ENCODE measurements around the gene KLHL18.
"Not testable (repeated sequence)": the region's sequence is repeated elsewhere in the genome, so short reads cannot be mapped to it uniquely, and the experiment has no call there.

The KLHL18 gene

DNA sequence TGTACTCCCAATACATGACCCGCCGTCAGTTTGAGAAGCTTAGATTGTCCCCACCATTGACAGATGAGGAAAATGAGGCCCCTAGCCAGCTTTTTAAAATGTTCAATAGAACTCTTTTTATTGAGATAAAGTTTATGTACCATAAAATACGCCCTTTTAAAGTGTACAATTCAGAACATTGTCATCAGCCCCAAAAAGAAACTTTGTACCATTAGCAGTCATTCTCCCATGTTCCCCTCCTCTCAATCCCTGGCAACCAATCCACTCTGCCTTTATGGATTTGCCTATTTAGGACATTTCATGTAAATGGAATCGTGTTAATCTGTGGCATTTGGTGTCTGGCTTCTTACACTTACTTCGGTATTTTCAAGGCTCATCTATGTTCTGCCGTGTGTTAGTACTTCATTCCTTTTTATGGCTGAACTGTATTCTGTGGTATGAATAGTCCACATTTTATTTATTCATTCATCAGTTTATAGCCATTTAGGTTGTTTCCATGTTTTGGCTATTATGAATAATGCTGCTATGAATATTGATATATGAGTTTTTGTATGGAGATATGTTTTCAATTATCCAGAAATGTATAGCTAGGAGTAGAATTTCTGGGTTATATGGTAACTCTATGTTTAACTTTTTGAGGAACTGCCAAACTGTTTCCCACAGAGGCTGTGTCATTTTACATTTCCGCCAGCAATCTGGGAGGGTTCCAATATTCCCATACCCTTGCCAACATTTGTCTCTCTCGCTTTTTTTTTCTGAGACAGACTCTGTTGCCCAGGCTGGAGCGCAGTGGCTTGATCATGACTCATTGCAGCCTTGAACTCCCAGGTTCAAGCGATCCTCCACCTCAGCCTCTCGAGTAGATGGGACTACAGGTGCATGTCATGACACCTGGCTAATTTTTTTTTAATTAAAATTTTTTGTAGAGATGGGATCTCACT lies 82.7 kb downstream of the KLHL18 start:
- Histone ChIP-seq H3K27ac (peak overlapping the region in 1 of 2 donors; percentile 40), H3K4me3 (no peak overlapping the region)
- TF ChIP-seq, protein P1, sequence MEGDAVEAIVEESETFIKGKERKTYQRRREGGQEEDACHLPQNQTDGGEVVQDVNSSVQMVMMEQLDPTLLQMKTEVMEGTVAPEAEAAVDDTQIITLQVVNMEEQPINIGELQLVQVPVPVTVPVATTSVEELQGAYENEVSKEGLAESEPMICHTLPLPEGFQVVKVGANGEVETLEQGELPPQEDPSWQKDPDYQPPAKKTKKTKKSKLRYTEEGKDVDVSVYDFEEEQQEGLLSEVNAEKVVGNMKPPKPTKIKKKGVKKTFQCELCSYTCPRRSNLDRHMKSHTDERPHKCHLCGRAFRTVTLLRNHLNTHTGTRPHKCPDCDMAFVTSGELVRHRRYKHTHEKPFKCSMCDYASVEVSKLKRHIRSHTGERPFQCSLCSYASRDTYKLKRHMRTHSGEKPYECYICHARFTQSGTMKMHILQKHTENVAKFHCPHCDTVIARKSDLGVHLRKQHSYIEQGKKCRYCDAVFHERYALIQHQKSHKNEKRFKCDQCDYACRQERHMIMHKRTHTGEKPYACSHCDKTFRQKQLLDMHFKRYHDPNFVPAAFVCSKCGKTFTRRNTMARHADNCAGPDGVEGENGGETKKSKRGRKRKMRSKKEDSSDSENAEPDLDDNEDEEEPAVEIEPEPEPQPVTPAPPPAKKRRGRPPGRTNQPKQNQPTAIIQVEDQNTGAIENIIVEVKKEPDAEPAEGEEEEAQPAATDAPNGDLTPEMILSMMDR (IDR thresholded peaks at IDR 0.05): no peak
- DNase-seq (ENCODE audit: low spot score): no peak

DNA sequence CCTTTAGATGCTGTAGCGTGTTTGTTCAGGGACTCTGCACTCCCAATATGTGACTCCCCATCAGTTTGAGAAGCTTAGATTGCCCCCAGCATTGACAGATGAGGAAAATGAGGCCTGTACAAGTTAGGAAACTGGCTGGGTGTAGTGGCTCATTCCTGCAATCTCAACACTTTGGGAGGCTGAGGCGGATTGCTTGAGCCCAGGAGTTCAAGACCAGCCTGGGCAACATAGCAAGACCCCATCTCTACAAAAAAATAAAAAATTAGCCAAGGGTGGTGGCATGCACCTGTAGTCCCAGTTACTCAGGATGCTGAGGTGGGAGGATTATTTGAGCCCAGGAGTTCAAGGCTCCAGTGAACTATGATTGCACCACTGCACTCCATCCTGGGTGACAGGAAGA lies 84.1 kb downstream of the KLHL18 start:
- TF ChIP-seq, protein P1 (IDR thresholded peaks at IDR 0.05): no peak
- Histone ChIP-seq H3K4me3 (no peak overlapping the region), H3K27ac (no peak overlapping the region)
- no peak for DNase-seq (ENCODE audit: low spot score)

DNA sequence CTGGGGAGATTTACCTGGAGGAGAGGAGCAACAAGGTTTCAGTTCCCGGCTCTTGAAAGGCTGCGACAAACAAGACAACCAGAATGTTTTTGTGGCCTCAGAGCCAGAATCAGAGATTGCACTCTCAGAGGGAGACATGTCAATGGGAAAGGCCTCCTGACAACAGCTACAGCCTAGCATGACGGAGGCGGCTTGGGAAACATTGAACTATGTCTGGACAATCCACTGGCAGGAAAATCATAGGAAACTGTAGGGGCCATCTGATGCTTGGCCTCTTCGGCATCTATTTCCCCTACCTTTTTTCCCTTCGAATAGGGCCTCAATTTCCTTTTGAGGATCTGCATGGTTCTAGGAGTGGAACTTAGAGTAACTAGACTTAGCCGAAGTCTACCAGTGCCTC lies 84.9 kb downstream of the KLHL18 start:
- Histone ChIP-seq H3K27ac (no peak overlapping the region), H3K4me3 (no peak overlapping the region)
- no peak for DNase-seq (ENCODE audit: low spot score)
- TF ChIP-seq, protein P1 (IDR thresholded peaks at IDR 0.05): no peak

DNA sequence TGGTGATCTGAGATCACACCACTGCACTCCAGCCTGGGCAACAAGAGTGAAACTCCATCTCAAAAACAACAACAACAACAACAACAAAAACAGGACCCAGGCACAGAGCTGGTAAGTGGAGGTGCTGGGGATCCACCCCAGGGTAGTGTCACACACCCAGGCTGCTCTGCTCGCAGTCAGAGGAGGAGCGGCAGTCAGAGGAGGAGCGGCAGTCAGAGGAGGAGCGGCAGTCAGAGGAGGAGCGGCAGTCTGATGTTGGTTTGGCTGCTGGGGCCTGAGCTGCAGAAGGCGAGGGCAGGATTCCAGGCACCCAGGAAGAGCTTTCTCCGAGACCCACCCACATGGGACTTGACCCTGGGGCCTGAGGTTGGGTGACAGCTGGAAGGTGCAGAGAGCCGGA lies 87.3 kb downstream of the KLHL18 start:
- not testable (repeated sequence) for H3K4me3 ChIP-seq; DNase-seq (ENCODE audit: low spot score); H3K27ac ChIP-seq

DNA sequence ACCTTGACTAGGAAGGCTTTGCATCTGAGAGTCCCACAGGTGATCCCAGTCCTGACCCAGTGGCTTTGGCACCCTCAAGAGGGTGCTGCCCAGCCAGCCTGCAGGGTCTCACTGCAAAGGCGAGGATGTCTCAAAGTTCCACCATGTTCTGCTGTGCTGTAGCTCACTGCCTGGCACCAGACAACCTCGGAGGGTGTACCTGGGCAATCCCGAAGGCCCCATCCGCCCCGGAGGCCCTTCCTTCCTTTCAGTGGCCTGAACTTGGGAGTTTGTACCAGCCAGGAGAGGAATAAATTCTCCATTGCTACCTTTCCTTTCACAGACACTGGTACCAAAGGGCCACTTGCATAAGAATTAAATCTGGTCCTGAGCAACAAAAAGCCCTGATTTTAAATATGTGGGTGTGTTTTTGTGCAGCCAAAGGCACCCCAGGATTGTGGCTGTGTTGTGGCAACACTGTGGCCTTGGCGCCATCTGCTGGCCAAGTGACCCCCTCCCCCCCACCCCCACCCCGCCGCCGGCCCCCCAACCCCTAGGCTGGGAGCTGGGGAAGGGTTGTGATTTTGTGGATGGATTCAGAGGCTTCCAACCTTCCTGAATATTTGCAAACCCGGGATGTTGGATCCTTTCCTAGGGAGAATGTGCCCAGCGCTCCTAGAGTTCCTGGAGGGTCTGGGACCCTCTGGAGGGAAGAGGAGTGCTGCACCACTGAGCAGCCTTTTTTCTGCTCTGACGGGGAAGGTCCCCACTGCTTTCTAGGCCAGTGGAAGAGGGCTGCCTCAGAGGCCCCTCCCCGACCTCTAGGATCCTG lies 88.3 kb downstream of the KLHL18 start:
- TF ChIP-seq, protein P1 (IDR thresholded peaks at IDR 0.05): no peak
- Histone ChIP-seq H3K4me3 (no peak overlapping the region), H3K27ac (no peak overlapping the region)
- no peak for DNase-seq (ENCODE audit: low spot score)

DNA sequence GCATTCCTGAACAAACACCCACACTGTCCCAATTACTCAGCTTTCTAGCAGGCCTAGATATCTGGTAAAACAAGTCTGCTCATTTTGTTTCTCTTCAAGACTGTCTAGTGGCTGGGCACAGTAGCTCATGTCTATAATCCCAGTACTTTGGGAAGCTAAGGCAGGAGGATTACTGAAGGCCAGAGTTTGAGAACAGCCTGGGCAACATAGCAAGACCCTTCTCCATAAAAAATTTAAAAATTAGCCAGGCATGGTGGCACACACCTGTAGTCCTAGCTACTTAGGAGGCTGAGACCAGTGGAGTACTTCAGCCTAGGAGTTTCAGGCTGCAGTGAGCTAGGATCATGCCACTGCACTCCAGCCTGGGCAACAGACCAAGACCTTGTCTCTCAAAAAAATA lies 91.8 kb downstream of the KLHL18 start:
- TF ChIP-seq, protein P1 (IDR thresholded peaks at IDR 0.05): no peak
- H3K4me3 ChIP-seq: no peak overlapping the region
- H3K27ac ChIP-seq: no peak overlapping the region
- no peak for DNase-seq (ENCODE audit: low spot score)

DNA sequence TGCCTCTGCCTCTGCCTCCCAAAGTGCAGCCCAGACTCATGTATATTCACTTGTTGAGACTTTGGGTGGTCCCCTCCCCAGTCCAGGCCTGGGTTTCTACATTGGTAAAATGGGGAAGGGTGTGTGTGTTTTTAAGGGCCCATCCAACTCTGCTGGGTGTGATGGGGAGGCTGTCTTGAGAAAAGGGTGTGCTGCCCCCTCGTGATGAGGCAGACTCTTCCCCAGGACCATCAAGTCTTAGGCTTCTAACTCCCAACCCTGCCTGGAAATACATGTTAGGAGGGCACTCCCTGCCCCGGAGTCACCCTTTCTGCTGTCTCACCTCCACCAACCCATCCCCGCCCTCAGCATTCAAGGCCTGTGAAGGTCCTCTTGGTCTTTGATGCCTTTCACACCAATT lies 93.6 kb downstream of the KLHL18 start:
- DNase-seq (ENCODE audit: low spot score): no peak
- TF ChIP-seq, protein P1 (IDR thresholded peaks at IDR 0.05): no peak
- Histone ChIP-seq H3K27ac (no peak overlapping the region), H3K4me3 (no peak overlapping the region)
